OCI-LY3 (cell line): ENCODE measurements around the gene EME1.

Source experiments
- H2AFZ ChIP-seq: fragments of 200-600, 300-600 bp; shearing (Covaris generic); 2 replicates; pipeline ENCODE4 v1.6.0; 2014; ENCODE audit warnings: antibody characterized with exemption, low read depth, low read length
- H3K27ac ChIP-seq: fragments of 200-600, 300-600 bp; sonication (generic); 2 replicates; pipeline ENCODE4 v1.5.1; 2014; ENCODE audit warnings: mild to moderate bottlenecking, low read length, moderate library complexity, mixed read lengths
- H3K27me3 ChIP-seq: fragments of 200-600, 300-600 bp; sonication (generic); 2 replicates; pipeline ENCODE4 v1.6.1; 2014; ENCODE audit warnings: low read depth, low read length, mixed read lengths
- H3K36me3 ChIP-seq: fragments of 200-600, 300-600 bp; sonication (generic); replicated peaks from 2 replicates; pipeline ENCODE3; 2014; ENCODE audit warnings: low read depth, low read length, mixed read lengths
- H3K4me1 ChIP-seq: fragments of 300-600, 200-600 bp; sonication (generic); 2 replicates; pipeline ENCODE4 v1.6.1; 2014; ENCODE audit warnings: low read length, mixed read lengths
- H3K4me2 ChIP-seq: fragments of 200-600, 300-600 bp; sonication (generic); 2 replicates; pipeline ENCODE4 v1.6.1; 2014; ENCODE audit warnings: low read length, mixed read lengths
- H3K4me3 ChIP-seq: fragments of 300-600, 200-600 bp; sonication (generic); 2 replicates; pipeline ENCODE4 v1.5.1; 2014; ENCODE audit warnings: antibody characterized with exemption, mild to moderate bottlenecking, low read length, moderate library complexity
- H3K79me2 ChIP-seq: fragments of 300-600, 200-600 bp; shearing (Covaris generic); 2 replicates; pipeline ENCODE4 v1.6.1; 2014; ENCODE audit warnings: mild to moderate bottlenecking, low read length, mixed read lengths
- H3K9ac ChIP-seq: fragments of 300-600, 200-600 bp; shearing (Covaris generic); 2 replicates; pipeline ENCODE4 v1.6.0; 2014; ENCODE audit warnings: mild to moderate bottlenecking, low read length, moderate library complexity
- H3K9me3 ChIP-seq: fragments of 200-600, 300-600 bp; shearing (Covaris generic); 2 replicates; pipeline ENCODE4 v1.6.1; 2014; ENCODE audit warnings: low read length, mixed read lengths; ENCODE audit not compliant: insufficient read depth
- H4K20me1 ChIP-seq: fragments of 200-600, 300-600 bp; sonication (generic); 2 replicates; pipeline ENCODE4 v1.6.1; 2016; ENCODE audit warnings: low read length, mixed read lengths; ENCODE audit not compliant: insufficient read depth
- EZH2phosphoT487 ChIP-seq: fragments of 200-600 bp; shearing (Covaris generic); IDR thresholded peaks from 2 replicates; pipeline ENCODE4 v1.6.1; 2018; ENCODE audit warnings: antibody characterized with exemption, mixed run types, low read depth
- TF ChIP-seq, protein P1 (sequence below): fragments of 200-600, 300-600 bp; sonication (generic); IDR thresholded peaks from 2 replicates; pipeline ENCODE4 v1.5.1; 2014; ENCODE audit warnings: antibody characterized with exemption, low read length, low read depth

EME1 gene

GRCh38 chr17:50328363-50329325, 44.4 kb upstream of the EME1 start:
- no peaks in the 10 kb centered on the region for H3K36me3 ChIP-seq

DNA sequence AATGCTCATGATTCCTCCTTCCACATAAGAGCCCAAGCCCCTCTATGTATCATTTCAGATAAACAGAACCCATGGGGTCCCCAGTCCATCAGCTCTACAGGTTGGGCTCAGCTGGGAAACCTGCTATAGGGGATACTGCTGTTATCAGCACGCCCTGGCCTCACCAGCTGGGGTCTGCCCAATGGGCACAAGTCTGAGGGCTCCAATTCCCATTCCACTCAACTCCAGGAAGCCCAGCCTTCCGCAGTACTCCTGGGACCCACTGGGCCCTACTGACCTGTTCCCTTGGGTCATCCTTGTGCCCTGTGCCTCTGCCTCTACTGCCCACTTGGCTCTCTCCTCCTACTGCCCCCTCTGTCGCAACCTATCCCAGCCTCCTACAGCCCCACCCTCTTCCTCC, 43.3 kb upstream of the EME1 start:
- Histone ChIP-seq H3K4me1 (peaks cover 11% of the 10 kb centered on the region), H3K79me2 (no peaks in the 10 kb centered on the region), H3K9me3 (no peaks in the 10 kb centered on the region), H3K27me3 (no peaks in the 10 kb centered on the region), H3K9ac (no peak overlapping the region), H4K20me1 (no peaks in the 10 kb centered on the region), H3K4me2 (no peak overlapping the region), H3K4me3 (no peak overlapping the region), H3K36me3 (no peaks in the 10 kb centered on the region), H3K27ac (no peak overlapping the region), H2AFZ (no peak overlapping the region)
- TF ChIP-seq, protein P1, sequence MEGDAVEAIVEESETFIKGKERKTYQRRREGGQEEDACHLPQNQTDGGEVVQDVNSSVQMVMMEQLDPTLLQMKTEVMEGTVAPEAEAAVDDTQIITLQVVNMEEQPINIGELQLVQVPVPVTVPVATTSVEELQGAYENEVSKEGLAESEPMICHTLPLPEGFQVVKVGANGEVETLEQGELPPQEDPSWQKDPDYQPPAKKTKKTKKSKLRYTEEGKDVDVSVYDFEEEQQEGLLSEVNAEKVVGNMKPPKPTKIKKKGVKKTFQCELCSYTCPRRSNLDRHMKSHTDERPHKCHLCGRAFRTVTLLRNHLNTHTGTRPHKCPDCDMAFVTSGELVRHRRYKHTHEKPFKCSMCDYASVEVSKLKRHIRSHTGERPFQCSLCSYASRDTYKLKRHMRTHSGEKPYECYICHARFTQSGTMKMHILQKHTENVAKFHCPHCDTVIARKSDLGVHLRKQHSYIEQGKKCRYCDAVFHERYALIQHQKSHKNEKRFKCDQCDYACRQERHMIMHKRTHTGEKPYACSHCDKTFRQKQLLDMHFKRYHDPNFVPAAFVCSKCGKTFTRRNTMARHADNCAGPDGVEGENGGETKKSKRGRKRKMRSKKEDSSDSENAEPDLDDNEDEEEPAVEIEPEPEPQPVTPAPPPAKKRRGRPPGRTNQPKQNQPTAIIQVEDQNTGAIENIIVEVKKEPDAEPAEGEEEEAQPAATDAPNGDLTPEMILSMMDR: no peak
- no peak for TF ChIP-seq EZH2phosphoT487

More at GRCh38 chr17:50328363-50329325, 44.4 kb upstream of the EME1 start:
- no peak overlapping the region for H3K4me2 ChIP-seq
- no peaks in the 10 kb centered on the region for H4K20me1 ChIP-seq
- H3K4me1 ChIP-seq: peaks cover 11% of the 10 kb centered on the region
- H3K79me2 ChIP-seq: no peaks in the 10 kb centered on the region
- H3K9me3 ChIP-seq: no peaks in the 10 kb centered on the region
- no peak overlapping the region for H2AFZ ChIP-seq
- H3K27me3 ChIP-seq: no peaks in the 10 kb centered on the region
- no peak overlapping the region for H3K27ac ChIP-seq
- TF ChIP-seq, protein P1: no peak
- no peak for TF ChIP-seq EZH2phosphoT487
- H3K4me3 ChIP-seq: no peak overlapping the region
- H3K9ac ChIP-seq: no peak overlapping the region

DNA sequence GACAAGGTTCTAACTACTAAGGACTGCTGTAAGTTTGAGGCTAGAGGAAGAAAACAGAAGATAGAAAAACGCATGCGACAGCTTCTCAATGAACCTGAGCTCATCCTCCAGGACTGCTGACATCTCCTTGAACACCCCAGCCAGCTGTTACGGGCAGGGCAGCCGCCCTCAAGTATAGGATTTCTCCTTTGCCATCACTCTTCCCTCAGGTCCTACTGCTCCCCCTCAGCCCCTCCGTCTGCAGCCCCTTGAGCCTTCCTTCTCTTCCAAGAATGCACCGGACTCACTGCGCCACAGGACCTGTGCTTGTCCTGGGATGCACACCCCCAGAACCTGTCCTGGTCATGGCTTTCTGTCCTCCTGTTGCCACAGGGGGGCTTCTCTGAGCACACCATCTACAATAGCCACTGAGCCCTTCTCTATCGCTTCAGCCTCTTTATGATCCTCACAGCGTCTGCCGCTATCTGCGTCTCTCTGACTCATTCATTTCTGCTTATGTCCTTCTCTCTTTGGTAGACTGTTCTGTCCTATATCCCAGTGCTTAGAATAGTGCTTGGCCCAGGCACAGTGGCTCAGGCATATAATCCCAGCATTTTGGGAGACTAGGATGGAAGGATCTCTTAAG, 42.8 kb upstream of the EME1 start:
- H3K4me1 ChIP-seq: peaks cover 11% of the 10 kb centered on the region

More for the DNA sequence above, 42.8 kb upstream of the EME1 start:
- no peak overlapping the region for H3K4me3 ChIP-seq
- TF ChIP-seq, protein P1: no peak
- no peak for TF ChIP-seq EZH2phosphoT487
- H3K4me2 ChIP-seq: no peak overlapping the region
- H3K27ac ChIP-seq: no peak overlapping the region
- H3K27me3 ChIP-seq: no peaks in the 10 kb centered on the region
- no peaks in the 10 kb centered on the region for H3K36me3 ChIP-seq
- H3K9ac ChIP-seq: no peak overlapping the region
- H3K9me3 ChIP-seq: no peaks in the 10 kb centered on the region
- H4K20me1 ChIP-seq: no peaks in the 10 kb centered on the region
- H2AFZ ChIP-seq: no peak overlapping the region
- no peaks in the 10 kb centered on the region for H3K79me2 ChIP-seq
